NCI-H146 (cell line): Measurements from ENCODE around the gene BTN1A1.

ENCODE experiments used
- DNase-seq: peaks from one replicate; lab custom pipeline; 2025; lab: John Stamatoyannopoulos, UW

Gene BTN1A1

DNA sequence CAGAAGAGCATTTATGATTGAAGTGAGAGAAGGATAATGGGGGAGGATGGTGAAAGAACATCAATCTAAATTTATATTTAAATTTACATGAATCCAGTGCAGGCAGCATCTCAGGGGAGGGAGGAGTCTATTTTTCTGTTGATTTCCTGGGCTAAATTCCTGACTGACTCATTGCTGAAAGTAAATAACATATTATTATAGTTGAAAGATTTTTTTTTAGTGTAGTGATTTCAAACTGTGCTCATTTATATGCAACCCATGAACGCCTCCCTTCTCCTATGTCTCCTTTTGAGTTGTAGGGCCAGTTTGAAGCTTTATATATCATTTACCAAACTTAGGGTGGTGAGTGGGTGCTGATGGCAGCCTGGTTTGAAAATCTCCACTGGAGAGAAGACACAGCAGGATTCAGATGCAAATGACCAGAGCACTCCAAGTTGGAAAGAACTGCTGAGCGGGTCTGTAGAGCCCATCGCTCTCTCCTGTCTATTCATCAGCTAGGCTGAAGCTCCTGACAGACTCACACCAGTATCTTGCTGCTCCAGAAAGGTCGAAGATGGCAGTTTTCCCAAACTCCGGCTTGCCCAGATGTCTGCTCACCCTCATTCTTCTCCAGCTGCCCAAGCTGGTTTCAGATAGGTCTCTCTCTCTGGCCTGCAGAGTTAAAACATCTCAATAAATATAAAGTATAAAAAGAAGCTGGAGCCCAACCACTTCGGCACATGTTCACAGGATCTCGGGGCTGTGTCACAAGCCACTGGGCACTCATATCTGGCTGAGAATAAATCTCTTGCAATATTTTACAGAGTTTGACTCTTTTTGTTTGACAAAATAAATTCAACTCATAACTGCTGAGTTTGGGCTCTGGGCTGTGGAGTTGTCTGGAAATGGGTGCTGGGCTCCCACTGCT lies 24.0 kb upstream of the BTN1A1 start:
- DNase-seq: no peak

DNA sequence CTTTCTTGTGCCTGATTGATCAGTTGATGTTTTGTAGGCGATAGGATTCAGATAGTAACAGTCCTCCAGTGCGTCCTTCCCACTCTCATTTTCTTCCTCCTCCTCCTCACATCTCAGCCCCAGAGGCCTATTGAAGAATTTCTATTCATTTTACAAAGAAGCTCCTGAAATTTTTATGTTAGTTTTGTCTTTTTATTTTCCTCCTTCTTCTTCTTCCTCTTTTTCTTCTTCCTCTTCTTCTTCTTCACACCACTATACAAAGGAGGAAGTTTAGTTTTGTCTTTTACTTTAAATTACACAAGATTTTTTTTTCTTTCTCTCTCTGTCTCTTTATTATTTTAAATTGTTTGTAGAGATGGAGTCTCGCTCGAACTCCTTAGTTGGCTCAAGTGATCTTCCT lies 23.2 kb upstream of the BTN1A1 start:
- DNase-seq: no peak

GRCh38 chr6:26477426-26477825 lies 22.7 kb upstream of the BTN1A1 start:
- DNase-seq: no peak

DNA sequence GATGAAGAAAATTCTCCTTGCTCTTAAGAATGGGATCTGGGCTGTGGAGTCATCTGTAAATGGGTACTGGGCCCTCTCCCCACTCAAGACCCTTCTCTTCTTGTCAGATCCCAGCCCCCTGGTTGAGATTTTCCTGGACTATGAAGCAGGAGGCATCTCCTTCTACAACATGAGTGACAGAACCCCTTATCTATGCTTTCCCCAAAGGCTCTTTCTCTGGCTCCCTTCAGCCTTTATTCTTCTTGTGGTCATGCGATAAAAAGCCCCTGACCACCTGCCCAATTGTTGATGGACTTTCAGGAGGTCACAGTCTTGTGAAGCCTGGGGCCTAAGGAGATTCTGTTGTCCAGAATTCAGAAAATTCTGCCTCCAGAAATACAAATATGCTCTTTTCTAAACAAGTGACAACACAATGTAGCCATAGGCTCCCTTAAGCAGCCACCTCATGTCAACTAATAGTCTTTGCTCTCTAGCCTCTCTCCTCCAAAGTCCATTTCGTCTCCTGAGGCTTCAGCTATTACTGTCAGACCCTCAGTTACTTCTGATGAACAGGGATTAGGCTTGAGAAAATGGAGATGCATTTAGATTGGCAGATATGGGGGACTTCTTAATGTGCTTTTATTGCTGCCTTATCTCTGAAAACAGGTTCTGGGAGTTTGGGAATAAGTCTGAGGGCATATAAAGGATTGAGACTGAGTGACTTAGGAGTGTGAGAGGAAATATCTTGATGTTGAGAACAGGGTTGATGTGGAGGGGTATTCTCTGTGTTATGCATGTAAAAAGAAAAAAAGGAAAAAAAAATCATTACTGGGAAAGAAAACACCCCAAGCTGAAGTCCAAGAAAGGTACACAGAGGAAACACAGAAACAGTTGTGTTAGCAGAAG lies 21.8 kb upstream of the BTN1A1 start:
- DNase-seq: no peak

DNA sequence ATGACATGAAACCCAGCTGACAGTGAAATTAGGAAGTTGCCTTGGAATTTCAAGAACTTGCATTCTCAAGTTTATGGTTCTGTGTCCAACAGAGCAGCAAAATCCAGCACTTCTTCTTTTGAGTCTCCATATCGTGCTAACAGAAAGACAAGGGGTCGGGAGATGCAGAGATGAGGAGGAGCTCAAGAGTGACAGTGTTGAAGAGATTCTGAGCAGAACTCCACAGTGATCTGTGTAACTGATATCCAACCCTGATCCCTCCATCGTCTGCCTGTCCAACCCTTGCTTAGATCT lies 21.2 kb upstream of the BTN1A1 start:
- no peak for DNase-seq

- DNase-seq: no peak
Measured at GRCh38 chr6:26482338-26482737, 17.8 kb upstream of the BTN1A1 start.

DNA sequence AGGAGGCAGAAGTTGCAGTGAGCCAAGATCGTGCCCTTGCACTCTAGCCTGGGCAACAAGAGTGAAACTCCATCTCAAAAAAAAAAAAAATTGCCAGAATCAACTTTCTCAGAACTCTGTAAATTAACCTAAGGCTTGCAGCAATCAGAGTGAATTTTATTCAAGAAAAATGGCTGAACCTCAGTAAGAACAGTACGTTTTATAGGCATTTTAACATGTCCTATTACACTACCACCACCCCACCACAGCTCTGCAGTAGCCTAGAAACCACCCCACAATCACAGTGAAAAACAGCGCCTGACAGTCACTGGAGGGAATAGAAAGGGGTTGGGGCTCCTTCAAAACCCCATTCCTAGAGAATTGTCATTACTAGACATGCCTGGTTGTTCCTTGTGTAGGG lies 16.4 kb upstream of the BTN1A1 start:
- DNase-seq: no peak

DNA sequence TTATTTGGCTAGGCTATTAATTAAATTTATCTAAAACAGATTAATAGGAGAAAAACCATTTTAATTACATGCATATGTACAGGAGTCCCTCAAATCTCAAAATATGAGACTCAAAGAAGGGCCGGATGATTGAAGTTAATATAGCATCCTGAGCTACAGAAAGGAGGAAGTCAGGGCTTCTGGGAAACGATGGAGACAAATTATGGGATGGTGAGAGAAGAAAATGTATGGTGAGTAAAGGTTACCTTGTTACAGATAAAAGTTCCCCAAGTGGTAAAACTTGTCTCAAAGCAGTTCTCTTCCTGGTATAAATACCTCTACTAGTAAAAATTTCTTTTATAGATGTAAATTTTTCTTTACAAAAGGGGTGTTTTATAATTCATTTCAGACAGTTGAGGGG lies 15.9 kb upstream of the BTN1A1 start:
- DNase-seq: no peak

DNA sequence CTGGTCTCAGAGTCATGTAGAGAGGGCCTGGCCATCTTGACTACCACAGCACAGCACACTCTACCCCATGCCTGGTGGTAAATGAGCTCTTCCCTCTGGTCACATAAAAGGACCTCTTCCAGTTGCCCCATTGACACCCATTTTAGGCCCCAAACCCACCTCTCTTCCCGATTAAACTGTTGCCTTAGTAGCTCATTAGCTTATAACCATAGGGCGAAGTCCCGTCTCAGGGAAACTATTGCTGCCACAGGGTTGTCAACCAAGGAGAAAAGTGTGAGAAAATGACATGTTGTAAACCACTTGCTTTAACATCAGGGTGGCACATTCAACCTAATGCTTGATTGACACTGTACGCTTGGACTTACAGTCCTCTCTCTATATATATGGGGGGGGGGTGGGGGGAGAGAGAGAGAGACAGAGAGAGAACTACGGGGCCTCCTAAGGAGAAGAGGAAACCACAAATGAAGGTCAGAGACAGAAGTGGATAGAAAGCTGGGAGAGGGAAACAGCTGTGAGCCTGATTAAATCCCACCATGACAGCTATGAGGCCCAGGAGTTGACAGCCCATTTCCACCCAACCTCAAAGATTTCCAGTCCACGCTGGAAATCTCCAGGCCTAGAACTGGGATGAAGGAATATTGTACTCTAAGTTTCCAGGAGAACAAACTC lies 14.9 kb upstream of the BTN1A1 start:
- DNase-seq: no peak

DNA sequence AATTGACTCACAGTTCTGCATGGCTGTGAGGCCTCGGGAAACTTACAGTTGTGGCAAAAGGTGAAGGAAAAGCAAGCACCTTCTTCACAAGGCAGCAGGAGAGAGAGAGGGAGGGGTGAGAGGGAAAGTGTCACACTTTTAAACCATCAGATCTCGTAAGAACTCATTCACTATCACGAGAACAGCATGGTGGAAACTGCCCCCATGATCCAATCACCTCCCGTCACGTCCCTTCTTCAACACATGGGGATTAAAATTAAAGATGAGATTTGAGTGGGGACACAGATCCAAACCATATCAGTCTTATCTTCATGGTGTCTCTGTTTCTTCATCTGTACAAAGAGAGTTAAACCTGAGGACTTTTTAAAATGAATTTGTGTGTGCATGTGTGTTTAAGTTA lies 13.7 kb upstream of the BTN1A1 start:
- DNase-seq: no peak

DNA sequence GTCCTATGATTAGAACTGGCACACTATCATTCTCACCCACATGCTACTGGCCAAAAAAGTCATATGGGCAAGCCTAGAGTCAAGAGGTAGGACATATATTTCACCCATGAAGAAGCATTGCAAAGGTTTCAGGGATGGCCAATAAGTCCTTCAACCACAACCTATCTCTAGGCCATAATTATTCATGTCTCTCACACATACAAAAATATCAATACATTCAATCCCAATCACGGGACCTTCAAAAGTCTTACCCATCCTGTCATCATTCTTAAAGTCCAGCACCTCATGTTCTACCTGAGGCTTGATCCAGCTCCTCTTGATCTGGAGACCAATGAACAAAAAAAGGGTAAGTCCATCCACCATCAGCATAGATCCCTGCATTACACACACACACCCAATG lies 12.6 kb upstream of the BTN1A1 start:
- DNase-seq: no peak

DNA sequence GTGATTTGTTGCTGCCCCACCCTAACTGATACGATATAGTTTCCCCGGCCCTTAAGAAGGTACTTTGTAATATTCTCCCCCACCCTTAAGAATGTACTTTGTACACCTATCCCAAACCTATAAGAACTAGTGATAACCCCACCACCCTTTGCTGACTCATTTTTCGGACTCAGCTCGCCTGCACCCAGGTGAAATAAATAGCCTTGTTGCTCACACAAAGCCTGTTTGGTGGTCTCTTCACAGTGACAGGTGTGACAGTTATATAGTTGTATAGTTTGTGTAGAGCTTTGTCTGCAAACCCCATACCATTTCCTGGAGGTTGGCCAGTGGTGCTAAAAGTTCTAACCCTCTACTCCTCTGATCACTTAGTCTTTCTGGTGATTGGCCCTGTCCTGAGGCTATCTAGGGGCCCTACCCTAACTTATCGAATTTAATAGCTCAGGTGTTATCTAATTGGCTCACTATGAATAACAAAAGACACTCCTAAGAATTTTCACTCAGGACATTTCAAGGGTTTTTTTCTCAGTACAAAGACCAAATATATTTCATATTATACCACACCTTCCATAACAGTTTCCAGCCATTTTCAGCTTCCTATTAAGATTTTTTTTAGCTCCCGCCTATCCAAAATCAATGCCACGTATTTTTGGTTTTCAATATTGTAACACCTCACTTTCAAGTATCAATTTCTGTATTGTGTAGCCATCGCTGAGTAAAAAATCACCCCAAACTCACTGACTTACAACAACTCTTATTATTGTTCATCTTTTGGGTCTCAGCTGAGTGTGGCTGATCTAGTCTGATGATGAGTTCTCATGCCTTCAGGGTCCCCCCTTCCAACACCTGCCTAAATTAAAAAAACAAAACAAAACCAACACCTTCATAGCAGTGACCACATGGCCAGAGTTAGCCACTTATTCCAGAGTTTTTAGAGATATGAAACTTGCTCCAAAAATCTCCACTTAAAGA lies 9.8 kb upstream of the BTN1A1 start:
- no peak for DNase-seq

GRCh38 chr6:26491604-26492003 lies 8.5 kb upstream of the BTN1A1 start:
- DNase-seq: no peak

- DNase-seq: no peak
Measured at GRCh38 chr6:26493258-26493657, 6.8 kb upstream of the BTN1A1 start.

GRCh38 chr6:26494117-26494516 lies 6.0 kb upstream of the BTN1A1 start:
- no peak for DNase-seq

DNA sequence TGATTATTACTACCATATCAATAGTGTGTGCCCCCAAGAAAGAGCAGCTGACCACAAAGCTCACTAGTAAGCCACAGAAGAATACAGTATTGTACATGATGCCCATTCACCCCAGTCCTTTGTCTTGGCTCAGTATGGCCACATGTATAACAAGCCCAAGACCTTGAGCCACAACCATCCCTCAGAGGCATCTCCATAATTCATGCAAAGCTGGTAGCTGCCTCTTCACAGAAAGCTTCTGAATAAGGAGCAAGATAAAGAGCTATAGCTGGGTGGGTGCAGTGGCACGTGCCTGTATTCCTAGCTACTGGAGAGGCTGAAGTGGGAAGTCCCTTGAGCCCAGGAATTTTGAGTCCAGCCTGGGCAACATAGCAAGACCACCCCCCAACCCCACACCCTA lies 4.8 kb upstream of the BTN1A1 start:
- DNase-seq: no peak

- DNase-seq: no peak
Measured at GRCh38 chr6:26497610-26498009, 2.5 kb upstream of the BTN1A1 start.

- DNase-seq: peak; percentile 39
Measured at GRCh38 chr6:26501482-26501986, 1.4 kb downstream of the BTN1A1 start.

DNA sequence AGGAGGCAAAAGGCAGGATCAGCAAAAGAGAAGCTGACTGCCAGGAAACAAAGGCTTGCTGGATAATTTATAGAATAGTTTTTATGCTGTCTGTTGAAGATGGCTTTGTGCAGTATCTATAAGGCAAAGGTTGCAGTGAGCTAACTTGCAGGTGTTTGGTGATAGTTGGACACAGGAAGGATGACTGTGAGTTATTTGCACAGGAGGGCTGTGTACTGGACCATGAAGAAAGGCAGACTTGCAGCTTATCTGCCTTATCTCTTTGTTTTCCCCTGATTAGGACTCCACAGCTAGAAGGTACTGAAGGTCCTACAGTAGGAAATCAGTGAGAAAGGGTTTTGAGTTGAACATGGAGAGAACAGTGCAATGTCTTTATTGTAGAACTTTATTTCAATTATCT lies 2.1 kb downstream of the BTN1A1 start:
- DNase-seq: peak; percentile 85

DNA sequence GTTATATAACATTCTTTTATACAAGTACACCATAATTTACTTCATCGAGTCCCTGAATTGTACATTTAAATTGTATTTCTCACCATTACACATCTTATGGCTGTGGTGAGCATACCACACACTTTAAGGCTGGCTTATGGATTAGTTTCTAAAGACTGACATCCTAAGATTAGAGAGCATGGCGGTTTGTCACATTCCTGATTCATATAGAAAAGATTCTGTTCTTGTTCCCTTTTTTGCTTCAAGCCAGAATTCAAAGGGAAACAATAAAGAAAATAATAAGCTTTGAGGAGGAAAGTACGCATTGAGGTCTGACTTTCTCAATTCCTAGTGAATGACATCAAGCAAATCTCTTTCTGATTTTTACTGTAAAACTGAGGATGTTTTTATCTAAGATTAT lies 2.5 kb downstream of the BTN1A1 start:
- DNase-seq: no peak

DNA sequence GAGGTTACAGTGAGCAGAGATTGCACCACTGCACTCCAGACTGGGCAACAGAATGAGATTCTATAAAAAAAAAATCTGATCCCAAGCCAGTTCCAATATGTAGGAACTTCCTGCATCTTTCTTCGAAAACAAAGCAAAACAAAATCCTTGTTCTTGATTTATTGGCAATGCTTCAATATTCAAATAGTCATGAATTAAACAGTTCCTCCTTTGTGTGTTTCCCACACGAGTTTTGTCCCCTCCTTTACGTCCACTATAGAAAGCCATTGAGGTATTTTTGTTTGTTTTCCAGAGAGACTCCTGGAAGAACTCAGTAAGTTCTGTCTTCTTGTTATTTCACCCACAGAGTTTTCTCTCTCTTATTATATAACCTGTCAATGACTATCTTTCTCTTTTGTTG lies 7.6 kb downstream of the BTN1A1 start:
- DNase-seq: no peak
